Stimulated activated CD4-positive, alpha-beta T cell treated with anti-CD3 and anti-CD28 coated beads, Interleukin-15, amount 100 ng/mL, for 1 hour (primary cell): ENCODE measurements around the gene LY6G5B.

Source experiments
- DNase-seq, 2 donors: peaks; one replicate each; pipeline ENCODE4 v3.0.0-alpha.2; 2020; ENCODE audit warnings: low read depth in 1 of 2, low spot score in 1 of 2

LY6G5B gene

GRCh38 chr6:31713991-31714684 is 44.4 kb downstream of the LY6G5B start:
- no peak for DNase-seq

DNA sequence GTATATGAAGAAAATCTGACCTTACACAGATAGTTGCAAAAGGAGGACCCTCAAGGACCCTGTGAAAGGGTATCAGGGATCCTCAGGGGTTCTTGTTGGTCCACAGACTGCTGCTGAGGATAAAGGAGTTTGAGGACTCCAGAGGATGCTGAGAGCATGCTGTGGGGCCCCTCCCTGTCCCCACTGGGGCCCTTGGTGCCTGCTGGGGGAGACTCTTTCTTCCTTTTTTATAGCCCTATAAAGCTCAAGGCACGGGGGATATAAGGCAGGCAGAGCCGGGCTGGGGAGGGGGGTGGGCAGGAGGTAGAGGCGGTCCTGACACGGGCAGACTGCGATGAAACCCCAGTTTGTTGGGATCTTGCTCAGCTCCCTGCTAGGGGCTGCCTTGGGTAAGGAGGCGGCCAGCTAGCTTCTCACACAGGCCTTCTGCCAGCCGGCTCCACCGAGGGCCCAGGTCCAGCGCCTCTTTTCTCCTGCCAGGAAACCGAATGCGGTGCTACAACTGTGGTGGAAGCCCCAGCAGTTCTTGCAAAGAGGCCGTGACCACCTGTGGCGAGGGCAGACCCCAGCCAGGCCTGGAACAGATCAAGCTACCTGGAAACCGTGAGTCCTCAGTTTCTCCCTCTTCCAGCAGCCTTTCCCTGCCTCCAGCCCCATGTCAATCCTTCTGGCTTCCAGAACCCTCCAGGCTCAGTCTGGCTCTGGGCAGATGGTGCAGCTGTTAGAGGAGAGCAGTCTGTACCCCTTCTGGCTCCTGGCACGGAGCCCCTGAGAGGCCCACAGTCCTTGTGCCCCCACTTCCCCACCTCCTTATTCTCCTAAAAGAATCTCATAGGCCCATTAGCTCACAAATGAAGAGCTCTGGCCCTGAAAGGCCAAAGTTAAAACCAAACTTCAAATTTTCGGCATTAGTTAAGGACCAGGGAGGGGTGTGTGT is 45.5 kb downstream of the LY6G5B start, which contains the start of gene LY6G6D:
TSS of gene LY6G6D (plus strand) at position 327 of the 937 bp plus-strand sequence. CDS start at position 335, 8 bp downstream.
- no peak for DNase-seq

GRCh38 chr6:31717499-31718222 is 47.9 kb downstream of the LY6G5B start:
- no peak for DNase-seq

DNA sequence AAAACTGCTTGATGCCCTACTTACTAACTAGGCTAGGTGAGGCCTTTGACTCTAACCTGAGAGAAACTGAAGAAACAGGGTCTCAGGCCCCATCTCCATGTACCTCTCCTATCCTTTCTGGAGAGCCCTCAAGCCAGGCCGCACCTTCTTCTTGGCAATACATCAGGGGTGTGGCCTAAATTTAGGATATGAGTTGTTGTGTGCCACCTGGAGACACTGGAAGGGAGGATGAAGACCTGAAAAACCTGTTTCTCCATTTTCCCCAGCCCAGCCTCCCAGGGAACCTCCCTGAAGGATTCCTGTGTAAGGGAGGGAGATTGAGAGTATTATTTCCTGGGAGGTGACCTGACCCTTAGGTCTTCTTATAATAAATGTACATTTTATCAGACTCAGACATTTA is 48.5 kb downstream of the LY6G5B start:
- DNase-seq = no peak

GRCh38 chr6:31719001-31719400 is 49.2 kb downstream of the LY6G5B start:
- DNase-seq = no peak

GRCh38 chr6:31720196-31720770 is 50.5 kb downstream of the LY6G5B start:
- DNase-seq = no peak

DNA sequence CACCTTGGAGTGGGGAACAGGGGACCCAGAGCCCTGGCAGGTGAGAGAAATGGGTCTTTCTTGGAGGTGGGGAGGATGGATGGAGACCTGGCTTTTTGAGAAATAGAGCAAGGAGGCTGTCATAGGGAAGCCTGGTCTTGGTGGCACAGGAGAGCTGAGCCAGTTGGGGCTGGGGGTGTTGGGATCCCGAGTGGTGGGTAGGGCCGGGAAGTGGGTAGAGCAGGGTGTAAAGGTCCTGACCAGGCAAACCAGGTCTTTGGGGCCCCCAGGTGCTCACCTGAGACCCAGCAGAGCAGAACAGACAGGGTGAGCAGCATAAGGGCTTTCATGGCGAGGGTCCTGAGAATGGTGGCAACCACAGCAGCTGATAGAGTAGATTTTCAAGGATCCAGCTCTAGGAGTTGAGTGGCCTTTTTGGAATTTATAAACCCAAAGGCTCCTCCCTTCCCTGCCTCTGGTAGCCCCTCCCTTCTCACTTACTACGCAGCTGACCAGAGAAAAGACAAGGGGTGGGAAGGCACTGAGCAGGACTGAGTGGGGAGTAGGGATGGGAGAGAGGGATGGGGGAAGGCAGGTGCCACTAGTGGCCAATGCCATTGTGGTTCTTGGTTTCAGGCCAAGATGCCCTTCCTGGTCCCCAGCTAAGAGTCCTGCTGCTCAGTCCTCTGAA is 51.7 kb downstream of the LY6G5B start, which contains the start of gene LY6G6C:
TSS of gene LY6G6C (minus strand) at position 396 of the 670 bp plus-strand sequence. CDS start at position 329, 67 bp downstream.
- DNase-seq = no peak

GRCh38 chr6:31722173-31722572 is 52.4 kb downstream of the LY6G5B start:
- no peak for DNase-seq
